GM12891 (cell line): ENCODE measurements around the gene SOX12.
"Not testable (repeated sequence)": the region's sequence is repeated elsewhere in the genome, so short reads cannot be mapped to it uniquely, and the experiment has no call there.

Experiments
- DNase-seq: peaks from one replicate; pipeline ENCODE4 v3.0.0; 2011; ENCODE audit warnings: low spot score; ENCODE audit not compliant: insufficient read length
- FAIRE-seq: peaks from 2 replicates; lab custom pipeline; 2011; peaks lifted over from hg19 to GRCh38; lab: Jason Lieb, UNC
- PAX5 ChIP-seq: IDR thresholded peaks from 2 replicates; pipeline ENCODE4 v1.6.1; 2011; ENCODE audit warnings: low read length, moderate library complexity, mild to moderate bottlenecking; ENCODE audit not compliant: insufficient read depth, severe bottlenecking
- POLR2A ChIP-seq: IDR thresholded peaks from 2 replicates; pipeline ENCODE4 v1.6.1; 2011; ENCODE audit warnings: low read depth, low read length, control low read depth
- POLR2AphosphoS5 ChIP-seq: IDR thresholded peaks from 2 replicates; pipeline ENCODE4 v1.6.1; 2011; ENCODE audit warnings: low read depth, low read length, control low read depth
- POU2F2 ChIP-seq: IDR thresholded peaks from 2 replicates; pipeline ENCODE4 v1.6.1; 2011; ENCODE audit warnings: low read depth, mild to moderate bottlenecking, control low read depth, low read length, moderate library complexity
- SPI1 ChIP-seq: IDR thresholded peaks from 2 replicates; pipeline ENCODE4 v1.6.1; 2011; ENCODE audit warnings: low read depth, low read length, control low read depth
- TAF1 ChIP-seq: IDR thresholded peaks from 2 replicates; pipeline ENCODE4 v1.6.1; 2011; ENCODE audit warnings: low read depth, low read length, control low read depth

Gene SOX12

DNA sequence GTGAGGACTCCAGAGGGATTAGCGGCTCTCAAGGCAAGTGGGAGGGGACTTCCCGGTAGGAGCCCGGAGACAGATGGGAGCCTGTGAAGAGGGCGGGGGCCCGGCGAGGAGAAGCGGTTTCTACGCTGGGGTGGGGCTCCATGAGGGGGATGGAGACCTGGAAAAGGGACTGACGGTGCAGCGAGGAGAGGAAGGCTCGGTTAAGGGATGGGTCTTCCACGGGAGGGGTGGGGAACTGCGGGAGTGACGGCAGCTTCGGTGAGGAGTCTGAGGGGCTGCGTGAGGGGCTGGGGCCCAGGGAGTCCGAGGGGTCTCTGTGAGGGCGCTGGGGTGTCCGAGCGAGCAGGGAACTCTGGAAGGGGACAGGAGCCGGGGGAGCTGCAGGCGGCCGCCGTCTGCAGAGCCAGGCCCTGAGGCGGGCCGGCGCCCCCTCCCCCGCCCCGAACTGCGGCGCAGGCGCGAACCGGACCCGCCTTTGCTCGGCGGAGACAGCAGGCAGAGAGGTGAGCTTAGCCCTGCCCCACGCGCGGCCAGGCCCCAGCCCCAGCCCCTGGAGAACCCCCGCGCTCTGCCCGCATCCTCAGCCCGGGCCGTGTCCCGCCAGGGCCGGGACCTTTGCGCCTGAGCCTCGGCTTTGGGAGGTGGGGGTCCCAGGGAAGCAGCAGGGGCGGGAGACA, 21.4 kb downstream of the SOX12 start, which contains the start of gene NRSN2:
TSS of gene NRSN2 (plus strand) at position 472 of the 677 bp plus-strand sequence. CDS start 2,533 bp downstream, outside the sequence.
- FAIRE-seq: peak; percentile 80
- DNase-seq: peak; percentile 80
- TF ChIP-seq TAF1 (no peak), POLR2AphosphoS5 (no peak), POU2F2 (no peak), PAX5 (no peak), POLR2A (no peak; the same call in 1 of the 2 replicates), SPI1 (no peak)

DNA sequence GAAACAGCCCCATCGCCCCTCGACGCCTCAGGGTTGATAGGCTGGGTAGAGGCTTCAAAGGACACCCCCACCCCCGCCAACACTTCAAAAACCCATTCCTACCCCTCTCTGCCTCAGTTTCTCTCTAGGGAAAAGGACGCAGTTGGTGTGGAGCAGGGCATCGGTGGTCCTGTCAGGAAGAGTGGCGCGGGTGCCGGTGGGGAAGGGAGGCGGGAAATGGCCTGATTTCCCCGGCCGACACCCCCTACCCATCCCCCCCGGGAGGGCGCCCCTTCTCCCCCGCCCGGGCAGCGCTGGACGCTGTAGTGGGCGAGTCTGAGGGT, 21.9 kb downstream of the SOX12 start:
- TF ChIP-seq PAX5 (no peak), TAF1 (no peak), POU2F2 (no peak), POLR2A (no peak; the same call in 1 of the 2 replicates)
- DNase-seq (no peak), FAIRE-seq (no peak)

DNA sequence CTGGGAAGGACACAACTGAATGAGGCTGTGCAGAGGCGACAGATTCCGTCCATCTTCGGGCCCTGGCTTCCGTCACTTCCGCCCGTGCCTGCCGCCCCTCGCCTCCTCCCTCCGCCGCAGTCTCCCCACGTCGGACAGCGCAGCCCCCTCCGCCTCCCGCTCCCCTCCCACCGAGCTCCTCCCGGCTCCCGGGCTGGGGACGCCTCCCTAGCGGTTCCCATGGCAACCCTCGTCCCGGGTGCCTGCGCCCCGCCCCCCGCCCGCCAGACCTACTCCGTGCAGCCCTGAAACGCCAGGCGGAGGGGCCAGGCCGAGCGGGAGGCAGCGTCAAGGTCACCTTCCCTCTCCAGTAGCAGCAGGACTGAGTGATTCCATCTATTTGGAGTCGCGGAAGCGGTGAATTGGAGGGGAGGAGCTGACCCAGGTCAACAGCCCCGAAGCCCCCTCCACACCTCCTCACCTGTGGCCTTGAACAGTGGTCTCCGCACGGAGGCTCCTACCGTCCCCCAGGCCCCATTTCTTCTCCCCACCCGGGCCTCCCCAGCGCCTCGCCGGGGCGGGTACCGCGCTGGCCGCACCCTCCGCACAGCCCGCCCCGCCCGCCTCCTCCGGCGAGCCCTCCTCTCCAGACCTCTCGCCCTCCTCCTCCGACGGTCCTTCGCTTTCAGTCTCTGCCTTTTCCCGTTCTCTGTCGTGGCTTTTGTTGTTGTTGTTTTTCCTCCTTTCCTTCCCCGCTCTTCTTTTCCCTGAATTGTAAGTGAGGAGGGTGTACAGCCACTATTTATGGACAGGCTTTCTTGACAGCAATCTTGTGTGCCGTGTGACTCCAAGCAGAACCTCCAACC, 22.5 kb downstream of the SOX12 start:
- DNase-seq (peak; percentile 95), FAIRE-seq (peak; percentile 97)
- TF ChIP-seq POLR2AphosphoS5 (no peak), TAF1 (peak; percentile 34; the same call in 1 of the 2 replicates), POU2F2 (no peak), PAX5 (peak; percentile 57), POLR2A (peak; percentile 69), SPI1 (peak; percentile 47)

DNA sequence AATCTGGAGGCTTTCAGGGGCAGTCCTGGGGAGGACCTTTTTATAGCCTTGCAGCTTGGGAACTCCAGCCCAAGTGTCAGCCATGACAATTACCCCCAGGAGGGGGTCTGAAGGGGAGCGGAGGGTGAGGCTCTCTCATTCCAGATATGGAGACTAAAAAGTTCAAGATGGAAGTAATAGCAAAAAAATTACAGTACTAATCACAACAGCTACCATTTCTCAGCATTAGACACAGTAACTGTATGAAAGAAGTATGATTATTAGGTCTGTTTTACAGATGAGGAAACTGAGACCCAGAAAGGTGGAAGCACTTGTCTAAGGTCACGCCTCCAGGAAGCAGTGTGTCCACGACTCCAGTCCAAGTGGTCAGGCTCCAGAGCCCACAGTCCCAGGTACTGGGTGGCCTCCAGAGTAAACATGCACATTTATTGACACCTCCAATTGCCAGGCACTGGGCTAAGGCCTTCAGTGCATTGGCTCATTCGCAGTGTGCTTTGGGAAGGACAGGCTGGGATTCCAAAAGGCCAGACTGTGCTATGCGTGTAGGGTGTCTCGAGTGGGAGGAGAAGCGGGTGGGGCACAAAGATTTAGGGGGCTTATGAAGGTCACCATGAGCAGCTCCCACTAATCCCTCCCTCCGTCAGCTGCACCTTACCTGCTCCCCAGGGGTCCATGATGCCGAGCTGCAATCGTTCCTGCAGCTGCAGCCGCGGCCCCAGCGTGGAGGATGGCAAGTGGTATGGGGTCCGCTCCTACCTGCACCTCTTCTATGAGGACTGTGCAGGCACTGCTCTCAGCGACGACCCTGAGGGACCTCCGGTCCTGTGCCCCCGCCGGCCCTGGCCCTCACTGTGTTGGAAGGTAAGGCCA, 23.9 kb downstream of the SOX12 start:
- no peak for TF ChIP-seq PAX5
- TF ChIP-seq POU2F2: no peak
- TF ChIP-seq SPI1: no peak
- no peak for TF ChIP-seq POLR2AphosphoS5
- TF ChIP-seq TAF1: no peak
- no peak for TF ChIP-seq POLR2A
- DNase-seq (no peak), FAIRE-seq (no peak)

DNA sequence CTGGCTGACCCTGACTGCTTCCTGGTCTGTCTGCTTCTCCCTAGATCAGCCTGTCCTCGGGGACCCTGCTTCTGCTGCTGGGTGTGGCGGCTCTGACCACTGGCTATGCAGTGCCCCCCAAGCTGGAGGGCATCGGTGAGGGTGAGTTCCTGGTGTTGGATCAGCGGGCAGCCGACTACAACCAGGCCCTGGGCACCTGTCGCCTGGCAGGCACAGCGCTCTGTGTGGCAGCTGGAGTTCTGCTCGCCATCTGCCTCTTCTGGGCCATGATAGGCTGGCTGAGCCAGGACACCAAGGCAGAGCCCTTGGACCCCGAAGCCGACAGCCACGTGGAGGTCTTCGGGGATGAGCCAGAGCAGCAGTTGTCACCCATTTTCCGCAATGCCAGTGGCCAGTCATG, 27.8 kb downstream of the SOX12 start:
- TF ChIP-seq TAF1 (no peak), SPI1 (no peak), PAX5 (no peak), POLR2A (no peak), POLR2AphosphoS5 (no peak), POU2F2 (no peak)
- FAIRE-seq (no peak), DNase-seq (no peak)

DNA sequence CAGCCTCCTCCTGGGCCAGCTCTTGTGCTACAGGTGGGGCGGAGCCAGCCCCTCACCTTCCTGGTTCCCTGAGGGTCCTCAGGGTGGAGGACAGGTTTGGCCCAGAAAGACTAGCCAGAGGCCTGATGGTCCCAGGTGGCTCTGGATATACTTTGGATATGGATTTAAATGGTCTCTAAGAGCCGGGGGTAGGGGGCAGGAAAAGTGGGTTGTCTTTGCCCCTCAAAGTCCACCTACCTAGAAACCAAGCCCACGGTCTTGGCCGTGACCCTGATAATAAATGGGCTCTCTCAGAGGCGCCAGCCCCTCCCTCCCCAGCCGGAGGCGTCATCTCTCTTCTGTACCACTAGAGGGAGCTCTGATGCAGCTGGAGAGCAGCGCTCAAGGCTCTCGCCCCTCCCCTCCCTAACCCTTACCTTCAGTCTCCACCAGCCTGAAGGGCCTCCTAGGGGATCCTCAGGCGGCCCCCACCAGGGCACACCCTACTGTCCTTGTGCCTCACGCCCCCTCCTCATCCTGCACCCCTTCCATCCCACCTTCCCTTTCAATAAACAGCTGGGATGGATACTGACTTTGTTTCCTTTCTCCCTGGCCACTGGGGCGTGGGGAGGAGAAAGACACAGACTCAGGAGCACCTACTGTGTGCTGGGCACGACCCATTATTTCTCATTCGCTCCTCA, 29.1 kb downstream of the SOX12 start:
- peak; percentile 97 for FAIRE-seq

DNA sequence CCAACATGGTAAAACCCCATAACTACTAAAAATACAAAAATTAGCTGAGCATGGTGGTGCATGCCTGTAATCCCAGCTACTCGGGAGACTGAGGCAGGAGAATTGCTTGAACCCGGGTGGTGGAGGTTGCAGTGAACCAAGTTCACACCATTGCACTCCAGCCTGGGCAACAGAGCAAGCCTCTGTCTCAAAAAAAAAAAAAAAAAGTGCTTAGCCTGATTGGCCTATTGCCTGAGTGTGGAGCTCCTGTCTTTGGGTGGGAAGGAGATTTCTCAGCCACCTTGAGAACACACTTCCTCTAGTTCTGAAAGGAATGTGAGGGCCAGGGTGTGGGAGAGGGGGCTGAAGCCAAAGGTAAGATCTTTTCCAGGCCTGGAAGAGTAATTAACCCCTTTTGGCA, 30.8 kb downstream of the SOX12 start:
- FAIRE-seq, DNase-seq: not testable (repeated sequence)

More for the DNA sequence above, 29.1 kb downstream of the SOX12 start:
- DNase-seq: peak; percentile 89
- no peak for TF ChIP-seq POU2F2
- no peak for TF ChIP-seq TAF1
- TF ChIP-seq POLR2A: no peak

DNA sequence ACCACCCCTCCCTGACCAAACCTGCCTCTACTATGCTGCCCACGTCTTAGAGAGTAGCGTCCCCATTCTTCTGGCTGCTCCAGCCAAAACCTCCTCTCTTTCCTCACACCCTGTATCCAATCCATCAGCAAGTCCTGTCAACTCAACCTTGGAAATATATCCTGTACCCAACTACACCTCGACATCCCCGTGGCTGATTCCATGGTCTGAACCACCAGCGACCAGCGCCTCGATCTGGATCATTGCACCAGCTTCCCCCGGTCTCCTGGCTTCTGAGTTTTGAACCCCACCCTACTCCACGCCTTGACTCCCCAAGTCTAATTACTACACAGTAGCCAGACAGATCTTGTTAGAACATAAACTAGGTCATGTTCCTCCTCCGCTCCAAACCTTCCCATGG, 31.4 kb downstream of the SOX12 start:
- FAIRE-seq (no peak), DNase-seq (no peak)
- no peak for TF ChIP-seq POLR2AphosphoS5
- TF ChIP-seq PAX5: no peak
- no peak for TF ChIP-seq POU2F2
- no peak for TF ChIP-seq SPI1
- no peak for TF ChIP-seq TAF1
- no peak for TF ChIP-seq POLR2A

DNA sequence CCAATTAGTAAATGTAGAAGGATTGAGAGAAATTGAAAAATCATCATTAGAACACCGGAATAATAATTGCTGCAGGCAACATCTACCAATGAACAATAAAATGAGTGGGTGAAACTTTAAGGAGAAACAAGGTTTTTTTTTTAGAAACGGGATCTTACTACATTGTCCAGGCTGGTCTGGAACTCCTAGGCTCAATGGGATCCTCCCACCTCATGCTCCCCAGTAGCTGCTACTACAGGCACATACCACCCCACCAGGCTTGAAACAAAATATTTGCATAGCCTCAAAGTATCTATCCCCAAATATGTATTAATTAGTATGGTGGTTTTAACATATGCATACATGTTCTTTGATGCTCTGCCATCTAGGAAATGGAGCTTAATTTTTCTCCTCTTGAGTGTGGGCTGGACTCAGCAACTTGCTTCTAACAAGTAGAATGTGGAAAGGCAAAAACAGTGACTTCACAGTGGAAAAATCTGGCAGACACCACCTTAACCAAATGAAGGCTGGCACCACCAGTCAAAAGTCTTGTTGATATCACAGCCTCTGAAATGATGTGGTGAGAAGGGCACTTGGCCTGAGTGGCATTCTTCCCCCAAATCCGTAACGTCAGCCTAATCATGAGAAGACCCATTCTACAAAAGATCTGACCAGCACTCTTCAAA, 33.7 kb downstream of the SOX12 start:
- FAIRE-seq (no peak), DNase-seq (no peak)
- TF ChIP-seq SPI1: no peak
- no peak for TF ChIP-seq POU2F2
- TF ChIP-seq PAX5: no peak
- no peak for TF ChIP-seq POLR2AphosphoS5
- TF ChIP-seq POLR2A: no peak
- no peak for TF ChIP-seq TAF1
